DMS53 (cell line): Measurements from ENCODE around the gene KMT2E.

ENCODE experiments used
- DNase-seq: peaks from one replicate; lab custom pipeline; 2025; lab: John Stamatoyannopoulos, UW

The KMT2E gene

GRCh38 chr7:105131890-105132289 lies 117.9 kb downstream of the KMT2E start:
- no peak for DNase-seq

GRCh38 chr7:105132335-105132734 lies 118.3 kb downstream of the KMT2E start:
- no peak for DNase-seq

- DNase-seq = no peak
These were observed 118.8 kb downstream of the KMT2E start for GRCh38 chr7:105132835-105133234.

- no peak for DNase-seq
These were observed 119.4 kb downstream of the KMT2E start for GRCh38 chr7:105133358-105133757.

GRCh38 chr7:105133986-105134655 lies 120.1 kb downstream of the KMT2E start:
- no peak for DNase-seq

- peak; percentile 17 for DNase-seq
These were observed 122.2 kb downstream of the KMT2E start for GRCh38 chr7:105136221-105136620.

- no peak for DNase-seq
These were observed 123.9 kb downstream of the KMT2E start for GRCh38 chr7:105137898-105138297.

- no peak for DNase-seq
These were observed 125.4 kb downstream of the KMT2E start for GRCh38 chr7:105139381-105139780.

GRCh38 chr7:105141068-105141467 lies 127.1 kb downstream of the KMT2E start:
- peak; percentile 38 for DNase-seq

- DNase-seq = no peak
These were observed 135.8 kb downstream of the KMT2E start for GRCh38 chr7:105149827-105150226.

GRCh38 chr7:105151152-105151551 lies 137.1 kb downstream of the KMT2E start:
- no peak for DNase-seq

GRCh38 chr7:105153531-105153930 lies 139.5 kb downstream of the KMT2E start:
- no peak for DNase-seq

- no peak for DNase-seq
These were observed 140.1 kb downstream of the KMT2E start for GRCh38 chr7:105154084-105154483.

GRCh38 chr7:105156731-105157130 lies 142.7 kb downstream of the KMT2E start:
- DNase-seq = no peak

- no peak for DNase-seq
These were observed 143.3 kb downstream of the KMT2E start for GRCh38 chr7:105157278-105157677.

- DNase-seq = no peak
These were observed 147.4 kb downstream of the KMT2E start for GRCh38 chr7:105161366-105161765.
